HL-60/S4 (cell line): ENCODE measurements around the gene METTL16.

Experiments used
- in situ Hi-C: fragments of 300-500 bp; cut with MboI; formaldehyde crosslinking; loops from 2 replicates; pipeline ENCODE4 v1.14.3; 2022; ENCODE audit warnings: low sequenced_read_pairs

Gene METTL16

GRCh38 chr17:2397247-2398171 is 114.2 kb downstream of the METTL16 start:
- in situ Hi-C loops = no loop called here

GRCh38 chr17:2396568-2397246 is 115.0 kb downstream of the METTL16 start:
- in situ Hi-C loops = no loop called here

DNA sequence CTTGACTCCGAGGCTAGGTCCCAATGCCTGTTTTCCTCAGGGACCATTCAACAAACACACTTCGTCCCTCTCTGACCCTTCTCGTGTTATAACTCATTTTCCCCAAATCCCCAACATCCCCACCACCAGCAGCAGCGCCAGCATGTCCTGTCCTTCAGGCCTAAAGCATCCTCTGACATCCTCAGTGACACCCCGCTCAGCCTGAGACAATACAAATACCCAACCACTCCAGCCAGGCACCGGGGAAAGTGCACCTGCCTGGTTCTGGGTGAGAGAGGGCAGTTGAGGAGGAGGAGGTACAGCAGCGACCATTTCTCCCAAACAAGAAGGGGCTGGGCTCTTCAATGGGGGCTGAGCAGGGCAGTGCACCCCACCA is 115.5 kb downstream of the METTL16 start:
- in situ Hi-C loops = no loop called here

GRCh38 chr17:2395258-2396181 is 116.2 kb downstream of the METTL16 start:
- in situ Hi-C loops = no loop called here

GRCh38 chr17:2394775-2395201 is 116.9 kb downstream of the METTL16 start:
- in situ Hi-C loops = no loop called here

GRCh38 chr17:2393954-2394749 is 117.5 kb downstream of the METTL16 start:
- in situ Hi-C loops = no loop called here

DNA sequence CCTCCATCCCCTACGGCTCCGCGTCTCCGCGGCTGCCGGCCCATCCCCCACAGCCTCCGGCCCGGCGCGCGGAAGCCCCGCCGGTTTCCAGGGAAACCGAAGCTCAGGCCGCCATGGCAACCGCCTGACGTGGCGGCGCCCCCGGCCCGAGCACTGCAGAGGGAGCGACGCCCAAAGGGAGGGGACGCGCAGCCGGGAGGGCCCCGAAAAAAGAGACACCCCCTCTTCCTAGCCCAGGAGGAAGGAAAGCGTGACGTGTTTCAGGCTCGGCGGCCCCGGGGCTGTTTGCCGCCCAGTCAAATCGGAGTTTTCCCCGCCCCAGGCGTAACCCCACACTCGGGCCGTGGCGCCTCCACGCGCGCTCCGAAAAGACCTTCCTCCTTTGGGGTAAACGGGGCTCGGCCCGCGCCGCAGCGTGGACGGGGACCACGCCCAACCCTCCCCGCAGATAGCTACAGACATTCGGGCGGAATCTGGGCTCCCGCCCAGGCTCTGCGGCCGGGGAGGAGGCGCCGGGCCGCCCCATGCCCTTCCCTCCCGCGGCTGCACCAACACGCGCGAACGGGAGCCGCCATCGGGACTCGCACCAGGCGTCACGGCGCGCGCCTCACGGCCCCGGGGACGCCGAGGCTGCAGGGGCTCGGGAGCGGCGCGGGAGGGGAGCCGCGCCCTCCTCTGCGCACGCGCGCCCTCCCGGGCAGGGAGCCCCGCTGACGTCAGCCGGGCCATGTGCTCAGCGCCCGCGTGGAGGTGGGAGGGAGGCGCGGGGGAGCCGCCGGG is 118.3 kb downstream of the METTL16 start:
- in situ Hi-C loops = no loop called here

DNA sequence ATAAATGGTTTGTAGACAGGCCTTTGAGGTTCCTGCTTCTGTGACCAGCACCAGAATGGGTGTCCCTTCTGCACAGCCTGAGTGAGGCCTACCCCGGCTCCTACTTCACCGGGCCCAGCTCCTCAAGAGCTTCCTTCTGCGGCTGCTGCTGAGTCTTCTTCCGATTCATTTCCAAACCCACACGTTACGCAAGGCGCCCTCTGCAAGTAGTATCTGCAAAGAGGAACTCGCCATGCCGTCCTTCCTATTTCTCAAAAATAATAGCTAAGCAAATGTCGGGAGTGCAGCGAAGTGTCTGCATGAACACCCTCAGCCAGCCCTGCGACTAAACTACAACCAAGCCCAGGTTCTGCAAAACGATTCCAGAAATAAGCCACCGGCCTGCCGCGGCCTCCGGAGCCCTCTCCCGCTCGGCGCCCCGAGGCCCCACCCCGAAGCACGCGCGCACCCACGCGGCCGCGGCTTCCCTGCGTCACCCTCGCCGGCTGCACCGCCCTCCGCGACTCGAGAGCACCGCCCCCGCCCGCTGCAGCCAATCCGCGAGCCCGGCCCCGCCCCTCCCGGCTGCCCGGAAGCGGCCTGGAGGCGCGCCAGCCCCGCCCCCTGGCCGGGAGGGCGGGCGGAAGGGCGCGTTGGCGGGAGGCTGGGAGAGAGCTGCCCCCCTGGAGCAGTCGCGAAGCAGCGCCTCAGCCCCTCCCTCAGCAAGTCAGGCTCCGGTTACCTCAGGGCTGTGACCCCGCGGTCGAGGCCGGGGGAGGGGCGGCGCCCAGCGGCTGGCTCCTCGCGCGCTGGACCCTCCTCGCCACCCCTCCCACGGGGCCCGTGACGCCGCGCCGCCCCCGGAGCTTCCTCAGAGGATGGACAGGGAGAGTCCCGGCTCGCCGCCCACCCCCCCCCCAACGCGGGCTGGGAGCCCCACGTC is 119.2 kb downstream of the METTL16 start:
- in situ Hi-C loops = no loop called here

GRCh38 chr17:2391597-2392251 is 120.0 kb downstream of the METTL16 start:
- in situ Hi-C loops = no loop called here

DNA sequence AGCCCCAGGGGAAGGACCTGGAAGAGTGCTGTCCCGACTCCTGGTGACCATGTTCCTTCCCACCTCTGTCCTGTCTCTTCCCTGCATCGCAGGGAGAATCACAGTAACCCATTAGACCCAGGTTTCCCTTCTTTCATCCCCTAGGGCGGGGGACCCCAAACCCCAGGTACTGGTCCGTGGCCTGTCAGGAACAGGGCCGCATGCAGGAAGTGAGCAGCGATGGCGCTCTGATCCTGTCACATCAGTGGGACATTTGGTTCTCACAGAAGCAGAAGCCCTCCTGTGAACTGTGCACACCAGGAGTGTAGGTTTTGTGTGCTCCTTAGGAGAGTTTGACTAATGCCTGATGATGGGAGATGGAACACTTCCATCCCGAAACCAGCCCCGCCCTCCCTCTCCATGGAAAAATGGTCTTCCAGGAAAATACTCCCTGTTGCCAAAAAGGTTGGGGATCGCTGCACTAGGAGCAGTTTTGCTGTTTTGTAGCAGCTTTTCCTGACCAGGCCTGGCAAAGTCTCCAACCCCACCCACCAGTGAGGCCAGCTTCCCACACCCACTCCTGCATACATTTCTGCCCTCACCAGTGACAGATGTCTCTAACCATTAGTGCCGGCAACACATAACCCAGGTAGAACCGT is 121.4 kb downstream of the METTL16 start:
- in situ Hi-C loops = no loop called here

- in situ Hi-C loops = no loop called here
Observed at GRCh38 chr17:2388683-2389055, 123.0 kb downstream of the METTL16 start.

DNA sequence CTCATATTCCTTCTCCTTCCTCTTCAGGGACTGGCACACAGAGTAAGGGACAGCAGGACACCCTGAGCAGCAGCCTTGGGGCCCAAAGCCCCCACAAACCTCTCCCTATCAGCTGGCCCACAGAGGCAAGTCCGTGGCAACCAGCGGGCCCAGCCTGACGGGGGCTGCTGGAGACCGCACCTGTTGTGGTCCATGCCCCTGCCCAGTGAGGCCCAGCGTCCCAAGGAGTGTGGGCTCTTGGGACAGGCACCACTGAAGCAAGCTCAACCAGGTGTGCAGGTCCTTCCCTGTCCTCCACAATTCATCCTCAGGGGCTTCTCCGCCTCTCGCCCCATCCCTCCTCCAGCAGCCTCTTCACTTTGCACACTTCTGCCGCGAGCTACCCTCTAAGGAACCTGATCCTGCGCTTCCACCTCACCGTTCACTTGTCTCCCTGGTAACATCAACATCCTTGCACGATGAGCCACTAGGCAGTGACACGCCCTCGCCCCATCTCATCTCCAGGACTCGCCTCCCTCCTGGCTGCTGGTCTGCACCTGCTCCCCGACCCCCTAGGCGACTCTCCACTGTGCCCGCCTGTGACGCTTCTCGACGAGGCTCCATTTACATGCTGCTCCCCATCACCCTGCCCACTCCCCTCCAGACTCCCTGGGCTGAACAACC is 123.5 kb downstream of the METTL16 start:
- in situ Hi-C loops = no loop called here

DNA sequence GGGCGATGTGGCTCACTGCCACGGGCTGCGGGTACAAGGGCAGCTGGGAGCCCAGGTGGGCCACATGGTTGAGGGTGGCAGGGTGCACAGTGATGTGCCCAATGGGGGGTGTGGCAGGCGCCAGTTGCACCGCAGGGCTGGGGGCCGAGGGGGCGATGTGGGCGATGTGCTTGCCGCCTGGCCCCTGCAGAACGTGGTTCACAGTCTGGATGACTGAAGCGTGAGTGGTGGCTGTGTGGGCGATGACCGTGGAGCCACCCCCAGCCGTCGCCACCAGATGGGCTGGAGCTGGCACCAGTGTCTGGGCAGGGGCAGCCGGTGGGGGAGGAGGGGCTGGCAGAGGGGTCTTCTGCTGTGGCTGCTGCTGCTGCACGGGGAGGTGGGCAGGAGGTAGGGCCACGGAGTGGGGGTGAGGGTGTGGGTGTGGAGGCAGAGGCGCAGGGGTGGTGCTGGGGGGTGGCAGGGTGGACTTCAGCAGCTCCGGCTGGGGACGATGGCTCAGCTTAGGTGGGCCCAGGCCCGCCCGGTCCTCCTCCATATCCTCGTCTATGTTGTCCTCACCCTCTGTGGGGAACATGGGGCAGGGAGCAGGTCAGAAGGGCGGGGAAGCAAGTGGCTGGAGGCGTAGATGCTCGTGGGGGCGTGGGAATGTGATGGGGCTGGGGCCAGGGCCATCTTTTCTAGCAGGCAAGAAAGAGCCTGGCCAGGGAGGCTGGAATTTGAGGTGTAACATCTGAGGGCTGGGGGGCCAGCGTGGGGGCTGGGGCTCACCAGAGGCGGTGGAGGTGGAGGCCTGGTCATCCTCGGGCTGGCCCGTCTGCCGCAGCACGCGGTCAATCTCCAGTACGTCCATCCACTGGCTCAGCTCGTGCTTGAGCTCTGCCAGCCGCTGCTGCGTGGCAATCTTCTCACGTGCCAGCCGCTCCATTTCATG is 124.3 kb downstream of the METTL16 start:
- in situ Hi-C loops = no loop called here

DNA sequence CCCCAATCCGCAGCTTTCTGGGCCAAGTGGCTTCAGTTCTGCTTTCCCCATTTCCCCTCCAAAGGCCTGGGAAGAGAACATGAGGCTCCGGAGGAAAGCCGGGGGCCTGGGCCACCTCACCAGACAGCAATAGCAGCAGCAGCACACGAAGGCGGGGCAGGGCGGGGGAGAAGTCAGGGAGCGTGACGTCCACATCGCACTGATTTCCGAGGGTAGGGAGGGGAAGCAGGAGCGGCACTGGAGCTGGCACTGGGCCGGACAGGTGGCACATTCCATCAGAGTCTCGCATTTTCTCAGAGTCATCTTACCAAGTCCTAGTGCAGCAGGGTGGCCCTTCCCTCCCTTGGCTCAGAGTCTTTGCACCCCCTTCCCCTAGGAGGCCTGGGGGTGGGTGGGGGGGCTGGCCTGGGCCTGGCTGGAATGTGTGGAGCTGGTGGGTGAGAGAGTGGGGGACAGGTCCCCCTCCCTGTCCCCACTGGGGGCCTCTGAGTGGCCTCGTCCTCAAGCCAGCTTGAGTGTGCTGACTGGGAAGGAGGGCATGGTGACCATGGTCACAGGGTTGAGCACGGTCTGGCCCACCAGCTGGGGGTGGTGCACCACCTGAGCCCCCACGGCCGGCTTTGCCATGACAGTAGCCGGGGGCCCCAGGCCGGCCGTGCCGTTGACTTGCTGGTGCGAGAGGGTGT is 125.1 kb downstream of the METTL16 start:
- in situ Hi-C loops = no loop called here
